SJSA1 (cell line): ENCODE measurements around the gene PMF1. TPM values are rescaled to one million over a fixed set of nuclear protein-coding genes. Genes with fewer than 3 reads are reported as not detected.

Source experiments
- DNase-seq, 2 experiments: peaks; one replicate each; pipeline ENCODE4 v3.0.0-alpha.2; 2015 to 2020; ENCODE audit warnings: low spot score in 2 of 2, low read depth in 1 of 2
- H3K27ac ChIP-seq: fragments of 250-450 bp; sonication (Bioruptor Pico); 2 replicates; pipeline ENCODE4 v1.5.1; 2020; ENCODE audit warnings: mild to moderate bottlenecking, moderate library complexity
- H3K27me3 ChIP-seq: fragments of 250-450 bp; sonication (Bioruptor Pico); replicated peaks from 2 replicates; pipeline ENCODE4 v1.5.1; 2020; ENCODE audit warnings: mild to moderate bottlenecking, moderate library complexity
- H3K36me3 ChIP-seq: fragments of 250-450 bp; sonication (Bioruptor Pico); 2 replicates; pipeline ENCODE4 v1.5.1; 2020; ENCODE audit warnings: mild to moderate bottlenecking
- H3K4me1 ChIP-seq: fragments of 250-450 bp; sonication (Bioruptor Pico); replicated peaks from 2 replicates; pipeline ENCODE4 v1.6.1; 2021; ENCODE audit warnings: mild to moderate bottlenecking
- H3K4me3 ChIP-seq: fragments of 250-450 bp; sonication (Bioruptor Pico); 2 replicates; pipeline ENCODE4 v1.5.1; 2020; ENCODE audit warnings: mild to moderate bottlenecking
- H3K9me3 ChIP-seq: fragments of 250-450 bp; sonication (Bioruptor Pico); replicated peaks from 2 replicates; pipeline ENCODE4 v1.5.1; 2020; ENCODE audit warnings: mild to moderate bottlenecking
- total RNA-seq: library from RNA; depleted of rRNA; stranded (reverse); fragments of >200 nt; shearing (Covaris generic); gene quantifications from 2 replicates; pipeline ENCODE4 v1.2.3, GENCODE V29; 2014

PMF1 gene
- total RNA-seq, 1 experiment from 2014 or later: 100 TPM

- peaks cover 37% of the 10 kb centered on the region for H3K36me3 ChIP-seq
- peaks cover 8% of the 10 kb centered on the region for H3K4me1 ChIP-seq
- no peaks in the 10 kb centered on the region for H3K9me3 ChIP-seq
- DNase-seq: no peak
- H3K27me3 ChIP-seq: peaks cover 18% of the 10 kb centered on the region
- no peak within 1 kb of the TSS for H3K4me3 ChIP-seq
- H3K27ac ChIP-seq: no peak within 1 kb of the TSS
Observed at GRCh38 chr1:156247460-156248322, 34.9 kb downstream of the PMF1 start, which contains the start of gene PAQR6. Gene PAQR6, minus strand, starts transcription at chr1:156248056. Its CDS starts 1,325 bp downstream, at chr1:156246731.

GRCh38 chr1:156248323-156248683 is 35.5 kb downstream of the PMF1 start:
- H3K9me3 ChIP-seq: no peaks in the 10 kb centered on the region
- no peak overlapping the region for H3K4me3 ChIP-seq
- peaks cover 18% of the 10 kb centered on the region for H3K27me3 ChIP-seq
- H3K36me3 ChIP-seq: peaks cover 43% of the 10 kb centered on the region
- peaks cover 8% of the 10 kb centered on the region for H3K4me1 ChIP-seq
- no peak for DNase-seq
- H3K27ac ChIP-seq: no peak overlapping the region

GRCh38 chr1:156249593-156249992 is 36.8 kb downstream of the PMF1 start:
- peaks cover 8% of the 10 kb centered on the region for H3K4me1 ChIP-seq
- no peaks in the 10 kb centered on the region for H3K9me3 ChIP-seq
- no peak for DNase-seq
- peaks cover 56% of the 10 kb centered on the region for H3K36me3 ChIP-seq
- H3K4me3 ChIP-seq: no peak overlapping the region
- H3K27me3 ChIP-seq: peaks cover 18% of the 10 kb centered on the region
- H3K27ac ChIP-seq: no peak overlapping the region

GRCh38 chr1:156251527-156251926 is 38.7 kb downstream of the PMF1 start:
- peaks cover 71% of the 10 kb centered on the region for H3K36me3 ChIP-seq
- H3K27ac ChIP-seq: no peak overlapping the region
- H3K27me3 ChIP-seq: peaks cover 1% of the 10 kb centered on the region; the same call in 1 of the 2 replicates
- H3K4me1 ChIP-seq: no peaks in the 10 kb centered on the region
- no peak for DNase-seq
- no peak overlapping the region for H3K4me3 ChIP-seq
- no peaks in the 10 kb centered on the region for H3K9me3 ChIP-seq

- Histone ChIP-seq H3K4me1 (no peaks in the 10 kb centered on the region), H3K4me3 (no peak overlapping the region), H3K27ac (no peak overlapping the region), H3K9me3 (no peaks in the 10 kb centered on the region), H3K27me3 (no peaks in the 10 kb centered on the region), H3K36me3 (peaks cover 90% of the 10 kb centered on the region)
- no peak for DNase-seq
Observed at GRCh38 chr1:156253634-156254033, 40.8 kb downstream of the PMF1 start.

- no peaks in the 10 kb centered on the region for H3K9me3 ChIP-seq
- H3K4me3 ChIP-seq: no peak overlapping the region
- peaks cover 94% of the 10 kb centered on the region for H3K36me3 ChIP-seq
- H3K27ac ChIP-seq: no peak overlapping the region
- H3K4me1 ChIP-seq: peaks cover 7% of the 10 kb centered on the region
- no peaks in the 10 kb centered on the region for H3K27me3 ChIP-seq
- DNase-seq: no peak
Observed at GRCh38 chr1:156257711-156258110, 44.9 kb downstream of the PMF1 start.

- no peaks in the 10 kb centered on the region for H3K9me3 ChIP-seq
- peaks cover 94% of the 10 kb centered on the region for H3K36me3 ChIP-seq
- no peak overlapping the region for H3K27ac ChIP-seq
- H3K4me1 ChIP-seq: peaks cover 18% of the 10 kb centered on the region
- DNase-seq: no peak
- H3K27me3 ChIP-seq: no peaks in the 10 kb centered on the region
- H3K4me3 ChIP-seq: no peak overlapping the region
Observed at GRCh38 chr1:156258859-156259258, 46.1 kb downstream of the PMF1 start.

GRCh38 chr1:156259805-156260204 is 47.0 kb downstream of the PMF1 start:
- Histone ChIP-seq H3K27me3 (no peaks in the 10 kb centered on the region), H3K9me3 (no peaks in the 10 kb centered on the region), H3K4me1 (peaks cover 18% of the 10 kb centered on the region), H3K36me3 (peaks cover 92% of the 10 kb centered on the region), H3K4me3 (no peak overlapping the region), H3K27ac (no peak overlapping the region)
- DNase-seq: no peak

GRCh38 chr1:156260896-156261295 is 48.1 kb downstream of the PMF1 start:
- Histone ChIP-seq H3K27me3 (no peaks in the 10 kb centered on the region), H3K4me3 (no peak overlapping the region), H3K36me3 (peaks cover 92% of the 10 kb centered on the region), H3K4me1 (peaks cover 18% of the 10 kb centered on the region), H3K27ac (no peak overlapping the region), H3K9me3 (no peaks in the 10 kb centered on the region)
- DNase-seq: no peak

GRCh38 chr1:156262461-156263287 is 49.9 kb downstream of the PMF1 start:
- Histone ChIP-seq H3K4me3 (no peak overlapping the region), H3K4me1 (peaks cover 18% of the 10 kb centered on the region), H3K27me3 (no peaks in the 10 kb centered on the region), H3K27ac (peak overlapping the region; percentile 33), H3K9me3 (no peaks in the 10 kb centered on the region), H3K36me3 (peaks cover 94% of the 10 kb centered on the region)
- peak in 1 of 2 experiments; percentile 45 for DNase-seq

- Histone ChIP-seq H3K9me3 (no peaks in the 10 kb centered on the region), H3K4me1 (peaks cover 18% of the 10 kb centered on the region), H3K27me3 (no peaks in the 10 kb centered on the region), H3K27ac (0 out of 2 replicates have a peak overlapping the region, but pooled peaks have one; percentile 33), H3K36me3 (peaks cover 94% of the 10 kb centered on the region), H3K4me3 (no peak overlapping the region)
- DNase-seq: no peak
Observed at GRCh38 chr1:156263288-156263655, 50.5 kb downstream of the PMF1 start.

- no peak for DNase-seq
- Histone ChIP-seq H3K4me3 (no peak overlapping the region), H3K27me3 (no peaks in the 10 kb centered on the region), H3K4me1 (peaks cover 18% of the 10 kb centered on the region), H3K27ac (no peak overlapping the region), H3K9me3 (no peaks in the 10 kb centered on the region), H3K36me3 (peaks cover 92% of the 10 kb centered on the region)
Observed at GRCh38 chr1:156266051-156266450, 53.2 kb downstream of the PMF1 start.

- no peak overlapping the region for H3K27ac ChIP-seq
- H3K4me3 ChIP-seq: no peak overlapping the region
- DNase-seq: no peak
- peaks cover 6% of the 10 kb centered on the region for H3K4me1 ChIP-seq
- no peaks in the 10 kb centered on the region for H3K9me3 ChIP-seq
- peaks cover 90% of the 10 kb centered on the region for H3K36me3 ChIP-seq
- no peaks in the 10 kb centered on the region for H3K27me3 ChIP-seq
Observed at GRCh38 chr1:156268336-156268735, 55.5 kb downstream of the PMF1 start.

GRCh38 chr1:156270314-156270713 is 57.5 kb downstream of the PMF1 start:
- no peak overlapping the region for H3K27ac ChIP-seq
- DNase-seq: no peak
- H3K27me3 ChIP-seq: no peaks in the 10 kb centered on the region
- peaks cover 90% of the 10 kb centered on the region for H3K36me3 ChIP-seq
- no peaks in the 10 kb centered on the region for H3K9me3 ChIP-seq
- no peaks in the 10 kb centered on the region for H3K4me1 ChIP-seq
- H3K4me3 ChIP-seq: no peak overlapping the region
